ENCODE data around the gene CNKSR3.

CNKSR3 gene

GRCh38 chr6:154433477-154434241 lies 76.8 kb downstream of the CNKSR3 start:
- DNase-seq (ENCODE audit: extremely low read depth, low read depth), result no peak
- no peak for TF ChIP-seq CTCF (IDR thresholded peaks at IDR 0.05; ENCODE audit: low read depth, low read length)

DNA sequence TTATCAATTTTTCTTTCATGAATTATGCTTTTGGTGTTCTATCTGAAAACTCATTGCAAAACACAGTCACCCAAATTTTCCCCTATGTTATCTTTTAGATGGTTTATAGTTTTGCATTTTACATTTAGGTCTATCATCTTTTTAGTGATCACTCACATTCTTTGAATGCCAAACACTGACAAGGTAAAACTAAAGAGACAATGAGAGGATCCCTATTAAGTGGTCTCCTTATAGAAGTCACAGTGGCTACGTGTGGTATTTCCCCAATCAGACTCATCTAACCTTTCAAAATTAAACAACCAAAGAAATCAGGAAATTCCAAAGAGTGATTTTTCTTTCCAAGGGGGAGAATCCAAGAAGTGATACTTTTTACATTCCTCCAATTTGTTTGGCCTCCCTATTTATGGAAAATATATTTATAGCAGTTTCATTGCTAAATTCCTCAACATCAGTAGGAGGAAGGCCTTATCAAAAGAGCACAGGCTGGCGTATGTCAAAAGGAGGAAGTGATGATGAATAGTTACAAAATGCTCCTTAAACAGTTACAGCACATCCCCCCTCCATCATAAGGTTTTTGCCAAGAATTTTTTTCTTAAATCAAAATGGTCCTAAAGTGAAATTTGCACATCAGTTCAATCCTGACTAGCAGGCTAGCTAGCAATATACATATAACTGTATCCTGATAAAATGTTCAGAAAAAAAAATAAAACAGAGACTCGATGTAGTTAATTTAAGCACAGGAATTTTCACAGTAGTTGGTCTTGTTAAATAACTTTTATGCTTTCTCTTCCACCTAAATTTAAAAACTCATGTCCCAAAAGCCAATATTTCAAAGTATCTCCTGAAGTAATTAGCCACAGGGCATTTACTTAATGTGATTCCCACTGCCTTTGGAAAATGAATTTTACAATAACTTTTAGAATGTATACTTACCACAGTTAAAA lies 77.7 kb downstream of the CNKSR3 start:
- no peak for TF ChIP-seq CTCF (IDR thresholded peaks at IDR 0.05; ENCODE audit: low read depth, low read length)

GRCh38 chr6:154430481-154430919 lies 80.0 kb downstream of the CNKSR3 start:
- no peak for DNase-seq (ENCODE audit: extremely low read depth, low read depth)
- TF ChIP-seq CTCF (IDR thresholded peaks at IDR 0.05; ENCODE audit: low read depth, low read length), result no peak

More for the DNA sequence above, 77.7 kb downstream of the CNKSR3 start:
- DNase-seq (ENCODE audit: extremely low read depth, low read depth), result peak; percentile 8

GRCh38 chr6:154429711-154430110 lies 80.8 kb downstream of the CNKSR3 start:
- no peak for TF ChIP-seq CTCF (IDR thresholded peaks at IDR 0.05; ENCODE audit: low read depth, low read length)
- DNase-seq (ENCODE audit: extremely low read depth, low read depth), result no peak

GRCh38 chr6:154428897-154429296 lies 81.6 kb downstream of the CNKSR3 start:
- no peak for TF ChIP-seq CTCF (IDR thresholded peaks at IDR 0.05; ENCODE audit: low read depth, low read length)
- DNase-seq (ENCODE audit: extremely low read depth, low read depth), result no peak

DNA sequence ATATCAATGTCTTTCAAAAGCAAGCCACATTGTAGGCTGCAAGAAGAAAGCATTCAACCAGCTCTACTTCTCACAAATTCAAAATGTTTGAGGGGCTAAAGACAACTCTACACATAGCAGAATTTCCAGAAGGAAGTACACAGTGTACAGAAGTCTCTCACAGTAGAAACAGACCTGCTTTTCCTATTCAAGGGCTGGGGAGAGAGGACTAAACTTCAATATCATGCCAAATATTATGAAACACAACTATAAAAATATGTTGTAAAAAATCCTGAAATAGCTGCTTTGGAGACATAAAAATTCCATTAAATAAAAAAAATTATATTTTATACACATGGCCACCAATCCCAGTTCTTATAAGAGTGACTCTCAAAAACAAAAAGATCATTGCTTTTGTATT lies 83.0 kb downstream of the CNKSR3 start:
- no peak for TF ChIP-seq CTCF (IDR thresholded peaks at IDR 0.05; ENCODE audit: low read depth, low read length)
- no peak for DNase-seq (ENCODE audit: extremely low read depth, low read depth)

DNA sequence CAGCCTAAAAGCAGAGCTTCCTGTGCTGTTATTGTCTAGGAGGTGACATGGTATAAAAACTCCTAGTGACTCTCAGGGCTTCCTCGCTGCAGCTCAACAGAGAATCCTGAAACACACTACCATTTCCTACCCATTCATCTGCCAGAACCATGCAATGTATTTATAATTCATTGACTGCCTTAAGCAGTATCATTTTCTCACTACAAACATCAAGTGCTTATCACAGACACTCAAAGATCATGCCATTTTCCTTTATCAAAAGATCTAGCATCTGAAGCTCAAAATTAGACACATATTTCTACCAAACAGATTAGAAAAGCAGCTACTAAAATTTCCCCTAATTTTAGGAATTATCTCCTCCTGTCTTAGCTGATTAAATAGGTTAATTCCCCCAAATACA lies 83.5 kb downstream of the CNKSR3 start:
- DNase-seq (ENCODE audit: extremely low read depth, low read depth), result no peak
- no peak for TF ChIP-seq CTCF (IDR thresholded peaks at IDR 0.05; ENCODE audit: low read depth, low read length)
